Lung microvascular endothelial cell (primary cell): ENCODE results near the gene KLHL2. TPM values are rescaled to one million over a fixed set of nuclear protein-coding genes. Genes with fewer than 3 reads are reported as not detected.
"Not testable (repeated sequence)": the region's sequence is repeated elsewhere in the genome, so short reads cannot be mapped to it uniquely, and the experiment has no call there.

ENCODE experiments used
- DNase-seq, 2 donors: peaks; one replicate each; pipeline versions ENCODE4 v3.0.0 to v3.0.0-alpha.2; 2010; ENCODE audit warnings: low read depth in 2 of 2
- total RNA-seq: library from RNA; depleted of rRNA; stranded (reverse); fragments of >200 nt; gene quantifications from 2 replicates; pipeline ENCODE4 v1.2.1, GENCODE V29; 2014

Gene KLHL2
- total RNA-seq, 1 donor from 2014 or later = 27.4 TPM

DNA sequence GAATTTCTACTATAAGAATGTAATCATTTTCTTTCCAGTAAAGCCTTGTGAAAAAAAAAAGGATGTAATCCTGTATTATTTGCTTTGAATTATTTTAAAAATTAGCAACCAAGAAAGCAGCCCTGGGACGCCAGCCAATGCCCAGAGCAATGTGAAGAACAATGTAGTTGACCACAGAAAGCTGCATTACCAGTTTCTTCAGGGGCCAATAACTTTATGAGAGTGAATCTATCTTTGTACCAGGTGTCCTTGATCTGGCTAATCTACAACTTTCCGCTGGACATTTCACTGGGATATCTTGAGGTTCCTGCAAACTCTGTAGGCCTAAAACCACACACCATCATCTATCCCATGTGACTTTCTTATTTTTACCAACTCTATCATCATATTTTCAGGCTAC, 7.6 kb upstream of the KLHL2 start:
- no peak for DNase-seq

DNA sequence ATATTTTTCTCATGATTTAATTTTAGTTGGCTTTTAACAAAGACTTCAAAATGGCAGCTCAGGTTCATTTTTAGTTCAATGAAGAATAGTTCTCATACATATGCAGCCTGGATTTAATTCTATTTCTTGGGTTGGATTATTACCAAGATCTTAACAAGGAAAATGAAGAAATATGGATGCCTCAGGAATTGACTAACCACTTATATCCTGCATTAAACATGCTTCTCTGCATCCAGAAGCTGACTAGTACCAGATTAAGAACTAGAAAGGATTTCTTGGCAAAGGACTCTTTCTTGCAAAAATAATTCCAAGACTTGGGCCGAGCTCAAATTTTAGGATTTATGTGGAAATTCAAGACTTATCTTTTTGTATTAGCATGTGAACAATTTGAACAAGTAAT, 5.6 kb upstream of the KLHL2 start:
- no peak for DNase-seq

DNA sequence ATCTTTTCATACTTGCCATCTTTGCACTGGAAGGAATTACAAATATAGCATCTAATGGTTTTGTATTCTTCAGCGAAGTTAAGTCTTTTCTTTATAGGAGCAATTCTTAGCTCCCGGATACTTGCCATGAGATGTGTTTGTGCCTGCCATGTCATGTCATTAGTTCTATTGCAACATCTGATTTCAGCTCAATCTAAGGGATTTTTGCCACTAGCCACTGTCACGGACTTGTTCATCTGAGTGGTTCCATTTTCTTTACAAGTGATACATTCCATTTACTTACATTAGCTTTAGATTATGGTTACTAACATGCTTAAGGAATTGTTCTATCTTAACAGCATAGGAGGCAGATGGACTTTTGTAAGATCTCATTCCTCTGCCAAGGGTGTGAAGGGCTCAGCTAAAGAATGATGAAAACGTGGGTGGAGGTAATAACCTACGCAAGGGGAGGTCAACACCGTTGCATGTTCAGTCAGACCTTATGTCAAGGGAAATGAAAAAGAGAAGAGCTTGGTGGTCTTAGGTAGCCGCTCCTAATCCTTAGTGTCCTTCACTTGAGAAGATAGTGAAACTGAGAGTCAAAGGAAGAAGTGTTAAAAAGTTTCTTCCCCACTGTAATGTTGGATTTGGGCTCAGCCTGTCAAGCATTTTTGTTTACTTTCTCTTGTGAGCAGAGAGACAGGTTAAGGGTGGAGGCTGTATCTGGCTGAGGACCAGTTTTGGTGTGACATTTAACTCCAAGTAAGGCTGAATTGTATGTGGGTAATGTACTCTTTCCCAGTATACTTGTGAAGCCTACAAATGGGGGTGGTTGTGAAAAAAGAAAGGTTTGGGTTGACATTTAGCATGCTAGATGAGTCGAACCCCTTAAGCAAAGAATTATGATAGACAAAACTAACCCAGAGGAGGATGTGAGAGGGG, 3.6 kb upstream of the KLHL2 start:
- DNase-seq = no peak

DNA sequence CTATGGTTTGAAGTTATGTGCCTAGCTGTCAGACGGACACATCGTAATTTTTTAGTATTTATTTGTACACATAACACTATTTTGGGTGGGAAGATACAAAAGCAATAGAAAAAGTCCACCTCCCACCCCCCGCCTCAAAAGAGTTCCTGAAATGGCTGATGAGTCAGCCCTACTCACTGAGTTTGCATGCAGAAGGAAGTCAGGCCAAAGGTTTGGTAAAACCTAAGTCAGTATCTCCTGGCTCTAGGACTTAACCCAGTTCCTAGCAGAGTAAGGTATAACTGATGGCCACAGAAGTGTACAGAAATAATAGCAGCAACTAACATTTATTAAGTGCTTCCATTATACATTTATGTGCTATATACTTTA, 2.9 kb upstream of the KLHL2 start:
- peak in 1 of 2 donors; percentile 66 for DNase-seq

DNA sequence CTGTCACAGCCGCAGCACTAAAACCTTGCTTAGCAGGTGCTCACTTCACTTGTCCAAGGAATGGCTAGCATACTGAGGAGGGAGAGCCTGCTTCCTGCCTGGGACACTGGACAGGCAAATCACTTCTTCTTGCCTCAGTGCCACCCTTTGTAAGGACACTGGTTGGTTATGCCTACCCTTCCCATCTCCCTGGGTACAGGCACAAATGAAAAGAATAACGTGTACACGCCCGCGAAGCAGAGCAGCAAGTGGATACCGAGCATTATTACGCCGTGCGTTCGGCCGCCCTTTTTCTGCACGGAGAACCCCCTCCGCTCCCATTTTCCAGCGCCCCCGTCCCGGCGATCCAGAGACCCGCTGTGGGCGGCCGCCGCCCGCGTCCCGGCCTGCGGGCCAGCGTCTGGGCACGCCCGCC, 338 bp upstream of the KLHL2 start:
- DNase-seq = peak in 1 of 2 donors; percentile 56

DNA sequence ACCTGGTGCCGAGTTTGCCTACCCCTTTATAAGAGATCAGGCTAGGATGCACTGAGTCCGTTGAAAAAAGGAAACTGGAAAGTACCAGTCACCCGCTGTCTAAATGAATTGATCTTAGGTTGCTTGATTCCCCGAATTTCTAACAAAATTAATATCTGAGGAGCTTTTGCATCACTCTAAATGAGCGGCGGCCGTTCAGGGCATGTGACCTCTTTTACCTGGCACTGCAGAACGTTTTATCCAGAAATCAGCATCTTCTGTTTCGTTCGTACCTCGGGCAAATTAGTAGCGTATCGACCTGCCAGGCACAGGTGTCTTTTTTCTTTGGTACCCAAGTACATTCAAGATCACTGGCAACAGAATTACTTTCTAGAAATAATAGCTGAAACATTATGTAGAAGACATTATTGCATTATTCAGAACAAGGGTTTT, 876 bp downstream of the KLHL2 start:
- no peak for DNase-seq

DNA sequence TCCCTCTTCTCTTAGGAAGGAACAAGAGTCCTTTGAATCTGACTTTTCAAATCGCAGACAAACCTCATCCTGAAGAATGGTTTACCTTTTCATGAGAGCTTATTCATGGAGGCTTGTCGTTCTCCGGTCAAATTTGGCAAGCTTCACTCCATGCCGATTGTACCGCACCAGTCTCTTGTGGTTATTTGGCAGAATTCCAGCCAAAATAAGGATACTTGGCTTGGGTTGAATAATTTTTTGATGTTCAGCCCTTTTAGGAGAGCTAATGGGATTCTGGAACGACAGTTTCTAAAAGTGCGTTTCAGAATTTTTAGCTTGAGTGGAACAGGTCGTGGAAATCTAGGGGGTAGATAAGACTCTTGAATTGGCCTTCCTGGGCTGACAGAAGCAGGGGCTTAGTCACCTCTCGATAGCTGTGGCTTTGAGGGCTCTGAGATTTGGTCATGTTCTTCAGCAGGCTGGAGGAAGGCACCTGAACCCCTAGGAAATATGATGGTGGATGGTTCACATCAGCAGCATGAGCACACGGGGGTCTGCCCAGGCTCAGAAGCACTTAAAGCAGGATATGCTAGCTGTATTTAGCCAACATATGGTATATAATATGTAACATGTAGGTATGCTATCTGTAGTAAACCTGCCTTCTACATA, 1.5 kb downstream of the KLHL2 start:
- peak; percentile 11 to 36 for DNase-seq

DNA sequence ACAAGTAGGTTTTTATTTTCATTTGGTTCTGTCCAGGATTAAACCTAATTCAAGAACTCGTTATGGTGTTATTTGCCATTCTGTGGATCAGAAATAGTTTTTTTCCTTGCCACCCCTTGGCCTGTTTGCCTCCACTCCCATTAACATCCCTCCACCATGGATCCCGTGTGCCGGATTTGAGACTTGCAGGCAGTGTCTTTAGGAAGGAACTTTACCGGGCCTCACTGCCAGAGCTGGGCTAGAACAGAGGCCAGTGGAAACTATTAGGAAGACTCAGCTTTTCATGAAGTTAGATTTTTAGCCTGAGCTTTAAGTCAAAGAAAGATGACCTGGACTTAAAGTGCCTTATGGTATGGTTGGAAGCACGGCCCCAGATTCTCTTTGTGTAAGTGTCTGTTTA, 2.4 kb downstream of the KLHL2 start:
- peak in 1 of 2 donors; percentile 17 for DNase-seq

DNA sequence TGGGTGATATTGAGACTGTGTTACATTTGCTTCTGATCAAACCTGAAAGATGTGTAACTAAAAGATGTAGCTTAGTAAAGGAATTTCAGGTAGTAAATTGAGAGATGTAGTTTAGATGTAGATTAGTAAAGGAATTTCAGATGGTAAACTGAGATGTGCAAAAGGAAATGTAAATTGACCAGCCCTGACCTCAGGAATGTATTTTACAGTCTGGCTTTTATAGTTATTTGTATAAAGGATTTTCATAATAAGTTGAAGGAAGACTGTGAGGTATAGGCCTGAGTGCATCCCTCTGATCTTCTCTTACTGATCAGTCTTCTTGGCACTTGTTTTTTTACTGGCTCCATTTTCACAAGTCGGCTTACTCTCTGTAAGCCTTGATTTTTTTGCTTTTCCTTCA, 3.2 kb downstream of the KLHL2 start:
- DNase-seq = no peak

DNA sequence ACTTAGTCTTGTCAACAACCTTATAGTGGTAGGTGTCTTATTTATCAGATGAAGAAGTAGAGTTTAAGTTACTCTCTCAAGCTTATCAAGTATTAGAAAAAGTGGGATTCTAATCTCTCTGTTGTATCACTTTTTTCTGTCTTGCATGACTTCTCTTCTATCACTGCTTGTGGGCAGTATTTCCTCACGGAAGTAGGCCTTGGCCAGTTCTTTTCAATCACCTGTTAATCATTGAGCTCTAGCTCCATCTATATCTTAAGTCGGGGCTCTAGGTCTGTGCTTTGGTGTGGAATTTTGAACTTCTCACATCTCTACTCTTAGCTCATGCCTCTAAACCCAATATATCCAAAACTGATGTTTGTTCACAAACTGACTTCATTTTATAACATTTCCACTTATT, 5.3 kb downstream of the KLHL2 start:
- DNase-seq = not testable (repeated sequence)

DNA sequence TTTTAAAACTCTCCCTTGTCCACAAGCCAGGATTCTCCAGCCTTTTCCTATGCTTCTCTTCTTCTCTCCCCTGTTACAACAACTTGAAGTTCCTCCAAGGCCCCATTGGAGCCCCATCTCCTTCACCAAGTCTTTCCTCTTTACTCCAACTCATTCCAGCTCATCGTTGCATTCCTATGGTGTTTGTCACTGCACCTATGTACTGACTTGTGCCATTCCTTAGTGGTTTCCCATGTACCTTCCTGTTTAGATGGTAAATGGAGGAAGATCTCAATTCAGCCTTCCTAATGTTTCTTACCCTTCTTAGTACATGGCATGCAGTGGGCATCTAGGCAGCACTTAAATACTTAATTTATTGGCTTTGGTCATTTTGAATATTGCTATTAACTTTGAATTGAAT, 6.0 kb downstream of the KLHL2 start:
- DNase-seq = peak in 1 of 2 donors; percentile 30

DNA sequence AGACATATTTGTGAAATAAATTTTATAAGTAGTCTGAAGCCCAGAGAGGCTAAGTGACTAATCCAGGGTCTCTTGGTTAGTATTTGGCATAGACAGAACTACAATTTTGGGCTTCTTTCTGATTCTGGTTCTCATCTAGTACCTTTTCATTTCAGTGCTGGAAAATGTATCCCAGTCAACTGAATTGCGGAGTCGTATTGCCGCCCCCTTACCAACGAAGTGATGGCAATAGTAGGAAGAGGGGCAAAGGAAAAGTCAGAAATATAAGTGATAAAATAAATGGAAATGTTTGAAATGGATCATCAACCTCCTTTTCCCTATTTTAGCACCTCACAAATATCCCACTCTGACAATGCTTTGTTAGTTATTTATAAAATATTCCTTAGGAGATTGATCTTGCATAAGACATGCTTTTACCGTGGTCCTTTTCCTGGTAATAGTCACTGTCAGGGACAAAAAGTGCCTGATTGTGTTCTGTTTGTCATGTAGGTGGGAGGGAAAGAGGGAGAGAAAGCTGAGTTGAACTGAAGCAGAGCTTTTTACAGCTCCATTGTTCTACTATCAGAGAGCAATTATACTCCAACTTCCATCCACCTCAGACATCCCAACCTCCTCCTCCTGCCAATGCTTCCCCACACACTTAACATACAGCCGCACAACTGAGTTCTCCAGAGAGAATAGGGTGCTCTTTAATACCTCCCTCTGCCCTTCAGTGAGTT, 6.8 kb downstream of the KLHL2 start:
- DNase-seq = not testable (repeated sequence)

DNA sequence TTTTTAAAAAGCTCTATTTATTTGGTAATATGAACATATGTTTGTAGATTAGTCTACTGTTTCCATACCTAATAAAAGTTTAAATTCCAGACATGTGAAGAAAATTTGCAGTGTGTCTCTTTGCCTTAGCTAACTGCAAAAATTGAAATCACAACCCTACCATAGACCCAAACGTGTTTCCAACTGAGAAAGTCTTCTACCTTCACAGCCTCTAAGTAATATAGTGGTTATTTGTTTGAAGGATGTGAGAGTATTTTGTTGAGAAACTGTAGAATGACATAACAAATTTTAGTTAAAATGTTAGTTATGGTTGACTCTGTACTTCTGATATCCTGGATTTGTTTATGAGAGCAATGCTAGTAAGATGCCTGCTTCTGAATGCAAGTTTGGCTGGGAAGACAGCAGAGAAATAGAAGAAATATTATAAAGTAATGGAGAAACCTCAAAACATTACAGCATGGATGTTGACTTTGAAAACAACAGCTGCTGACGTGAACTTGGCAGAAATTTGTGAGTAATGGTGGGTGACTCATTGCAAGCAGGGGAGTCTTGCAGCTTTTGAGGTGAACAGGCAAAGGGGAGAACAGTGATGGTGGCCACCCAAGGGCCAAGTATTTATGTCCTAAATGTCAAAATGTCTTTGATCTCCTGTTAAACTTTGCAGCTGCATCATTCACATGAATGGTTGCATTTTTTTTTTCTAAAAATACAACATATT, 7.8 kb downstream of the KLHL2 start:
- peak; percentile 60 to 91 for DNase-seq

DNA sequence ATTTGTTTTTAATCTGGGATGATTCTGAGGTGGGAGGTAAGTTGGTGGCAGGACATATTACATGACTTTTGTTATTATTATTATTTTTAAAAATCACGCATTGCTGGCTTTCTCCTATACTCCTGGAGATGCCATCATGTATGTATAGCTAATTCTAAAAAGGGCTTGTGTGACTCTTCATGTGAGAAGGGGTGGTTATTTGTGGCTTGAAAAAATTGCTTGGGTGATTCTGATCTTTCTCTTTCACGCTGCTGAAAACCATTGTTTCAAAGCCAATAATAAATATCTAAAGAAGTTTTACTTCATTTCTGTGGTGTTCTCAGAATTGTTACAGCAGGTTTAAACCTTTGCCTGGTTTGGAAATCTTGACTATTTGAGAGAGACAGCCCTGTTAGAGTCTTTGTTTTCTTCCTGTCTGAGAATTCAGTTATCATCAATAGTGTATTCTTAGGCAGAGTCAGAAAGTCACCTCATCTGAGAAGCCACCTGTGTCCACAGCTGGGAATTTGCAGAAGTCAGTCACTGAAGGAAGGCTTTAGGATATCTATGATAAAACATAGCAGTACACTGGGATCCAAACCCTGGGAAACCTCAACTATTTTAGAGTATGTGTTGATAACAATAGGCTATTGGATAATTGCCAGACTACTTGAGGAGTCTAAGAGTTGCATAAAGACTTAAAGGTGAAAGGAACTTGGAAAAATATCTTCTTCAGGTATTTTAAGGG, 8.6 kb downstream of the KLHL2 start:
- DNase-seq = peak in 1 of 2 donors; percentile 62

DNA sequence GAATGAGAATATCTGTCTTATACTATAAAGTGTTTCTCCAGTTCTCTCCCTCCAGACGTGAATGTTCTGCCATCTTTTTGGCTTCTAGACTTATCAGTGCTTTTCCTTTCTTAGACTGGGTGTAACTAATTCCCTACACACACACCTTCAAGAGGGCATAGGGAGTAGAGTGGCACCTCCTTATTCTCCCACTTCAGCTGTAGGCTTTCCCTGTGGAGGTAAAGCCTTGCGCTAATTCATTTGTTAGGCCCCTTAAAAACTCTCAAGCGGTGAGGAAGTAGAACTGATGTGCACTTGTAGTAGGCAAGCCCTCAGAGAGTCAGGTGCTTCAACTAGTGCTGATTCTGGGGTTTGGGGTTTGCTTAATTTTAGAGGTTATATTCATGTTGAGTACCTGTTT, 10.0 kb downstream of the KLHL2 start:
- no peak for DNase-seq

DNA sequence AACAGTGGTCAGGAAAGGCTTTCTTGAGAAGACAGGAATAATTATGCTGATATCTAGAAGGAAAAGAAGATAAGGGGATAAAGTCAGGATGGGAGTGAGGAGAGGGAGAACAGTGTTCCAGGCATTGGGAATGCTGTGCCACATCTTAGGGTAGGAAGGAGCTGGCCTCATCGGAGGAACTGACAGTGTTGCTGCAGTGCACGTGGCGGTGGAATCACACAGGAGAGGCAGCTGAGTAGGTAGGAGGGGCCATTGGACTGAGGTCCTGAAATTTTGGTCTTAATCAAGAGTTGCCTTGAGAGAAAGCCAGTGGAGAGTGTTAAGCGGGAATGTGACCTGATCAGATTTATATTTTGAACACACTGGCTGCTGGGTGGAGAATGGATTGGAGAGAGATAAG, 13.9 kb downstream of the KLHL2 start:
- DNase-seq = not testable (repeated sequence)

DNA sequence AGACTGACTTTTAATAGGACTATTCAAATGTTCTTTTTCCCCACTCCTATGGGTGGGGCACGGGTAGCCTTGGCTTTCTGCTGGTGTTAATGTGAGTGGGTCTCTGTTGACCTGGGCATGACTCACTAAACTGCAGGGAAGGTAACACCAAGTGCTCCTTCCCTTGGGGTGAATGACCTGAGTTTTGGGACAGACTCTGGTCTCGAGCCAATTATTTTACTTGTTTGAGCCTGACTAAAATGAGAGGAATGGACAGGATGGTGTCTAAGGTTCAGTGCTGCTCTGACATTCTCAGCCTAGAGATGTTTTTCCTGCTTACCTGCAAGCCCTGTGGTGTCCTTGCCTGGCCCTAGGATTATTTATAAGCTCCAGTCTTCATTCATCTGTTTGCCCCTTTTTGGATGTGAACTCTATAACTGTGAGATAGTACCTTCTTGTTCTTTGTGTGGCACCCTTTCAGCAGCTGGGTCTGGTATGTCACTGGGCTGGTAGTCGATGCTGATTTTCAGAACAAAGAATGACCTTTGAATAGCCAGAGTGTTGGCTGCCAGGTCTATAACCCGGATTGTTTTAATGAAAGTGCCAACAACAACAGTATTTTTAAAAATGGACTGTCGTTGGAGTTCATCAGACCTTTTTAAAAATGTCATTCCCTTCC, 14.8 kb downstream of the KLHL2 start:
- DNase-seq = peak; percentile 31 to 83

DNA sequence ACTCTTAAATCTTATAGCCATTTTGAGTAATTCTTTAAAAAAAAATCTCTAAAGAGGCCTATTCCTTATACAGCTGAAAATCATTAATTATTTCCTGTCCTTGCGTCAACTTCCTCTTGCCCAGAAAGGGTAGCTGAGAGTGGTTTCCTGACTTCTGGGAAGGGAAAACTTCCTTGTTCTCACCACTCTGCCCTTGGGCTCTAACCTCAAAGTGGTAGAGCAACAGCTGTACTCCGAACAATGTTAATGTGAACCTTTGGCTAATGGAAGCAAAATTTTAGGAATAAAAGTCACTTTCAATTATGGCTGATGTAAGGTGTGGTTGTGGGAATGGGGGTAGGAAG, 15.3 kb downstream of the KLHL2 start:
- DNase-seq = peak; percentile 82 to 95

DNA sequence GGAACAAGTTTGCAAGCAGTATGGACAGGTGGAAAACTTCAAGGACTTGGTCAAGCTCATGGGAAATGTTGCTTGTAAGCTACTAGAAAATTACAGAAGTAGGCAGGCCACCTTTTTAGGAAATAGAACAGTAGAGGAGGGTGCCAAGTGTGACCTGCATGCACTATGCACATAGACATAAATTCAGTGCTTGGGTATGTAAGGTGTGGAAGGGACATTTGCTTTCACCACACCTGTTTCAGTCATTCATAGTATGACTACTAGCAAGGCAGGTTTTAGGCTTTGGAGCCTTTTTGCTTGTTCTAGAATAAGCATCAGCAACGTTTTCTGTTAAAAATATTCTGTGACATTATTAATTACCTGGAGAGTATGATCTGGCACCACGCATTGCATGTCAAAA, 20.0 kb downstream of the KLHL2 start:
- DNase-seq = not testable (repeated sequence)

DNA sequence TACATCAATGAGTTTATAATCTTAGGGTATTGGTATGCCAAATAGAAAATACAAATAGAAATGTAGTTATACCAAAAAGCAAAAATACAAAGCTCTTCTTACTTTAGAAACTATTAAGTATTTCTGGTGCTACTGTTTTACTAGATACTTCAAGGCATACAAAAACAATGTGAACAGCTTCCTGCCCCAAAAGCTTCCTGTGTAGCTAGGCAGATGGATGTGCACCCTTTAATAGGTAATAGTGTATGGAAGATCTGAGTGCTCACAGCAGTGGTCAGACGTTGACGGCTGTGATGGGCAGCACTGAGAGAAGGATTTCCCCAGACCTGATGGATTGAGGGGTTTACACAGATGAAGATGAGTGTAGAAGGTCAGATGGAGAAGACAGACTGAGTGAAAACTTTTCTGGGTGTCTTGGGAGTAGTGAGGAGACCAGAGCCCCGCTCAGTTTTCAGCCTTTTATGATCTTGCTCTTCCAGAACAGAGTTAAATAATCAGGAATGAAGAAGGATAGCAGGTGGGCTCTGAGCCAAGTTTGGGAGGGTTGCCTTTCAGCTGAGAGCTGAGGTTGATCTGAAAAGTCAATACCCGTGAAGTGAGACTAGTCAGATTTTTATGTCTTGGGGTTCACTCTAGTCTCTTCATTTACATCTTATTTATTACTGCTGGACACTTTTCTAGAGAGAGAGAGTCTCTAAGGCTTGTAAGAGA, 22.3 kb downstream of the KLHL2 start:
- DNase-seq = peak; percentile 16 to 22
